ENCODE results near the gene CA6.

- TF ChIP-seq CTCF (IDR thresholded peaks at IDR 0.05) (no peak), POLR2A (IDR thresholded peaks at IDR 0.05; ENCODE audit: low read length) (no peak), ESRRA (IDR thresholded peaks at IDR 0.05; ENCODE audit: borderline replicate concordance, low read length) (no peak), CEBPB (IDR thresholded peaks at IDR 0.05) (no peak), RFX5 (IDR thresholded peaks at IDR 0.05) (no peak), NFE2L2 (conservative IDR thresholded peaks at IDR 0.05; ENCODE audit: low read length) (no peak), NPAS2 (CRISPR knock-in tag; IDR thresholded peaks at IDR 0.05; ENCODE audit: borderline replicate concordance) (no peak), MAX (IDR thresholded peaks at IDR 0.05) (no peak), FOXS1 (CRISPR knock-in tag; IDR thresholded peaks at IDR 0.05) (no peak)
Measured at GRCh38 chr1:8970870-8971337, 25.2 kb downstream of the CA6 start.

All from A549 (cell line).